Fibroblast of lung (primary cell): ENCODE measurements around the gene ACTG1.

Source experiments
- CTCF ChIP-seq, 2 donors: IDR thresholded peaks in 1 of 2; conservative IDR thresholded peaks in 1 of 2; 1 replicate in 1 of 2; 2 replicates in 1 of 2; pipeline ENCODE4 v1.5.1; 2011 to 2012; ENCODE audit warnings: low read length in 2 of 2, control low read depth in 1 of 2, inconsistent platforms in 1 of 2, low read depth in 1 of 2, mild to moderate bottlenecking in 1 of 2
- EZH2 ChIP-seq: IDR thresholded peaks from 2 replicates; pipeline ENCODE4 v1.5.1; 2012; ENCODE audit warnings: low read length, control low read depth, mild to moderate bottlenecking; ENCODE audit errors: missing control alignments

GRCh38 chr17:81556863-81557262, 44.3 kb upstream of the ACTG1 start:
- TF ChIP-seq EZH2 = no peak
- no peak for TF ChIP-seq CTCF (conservative IDR thresholded peaks at IDR 0.05 in 1 of 2, IDR thresholded peaks at IDR 0.05 in 1 of 2; ENCODE audit: low read depth in 1 of 2, low read length in 2 of 2)
